Rectal smooth muscle tissue (tissue), 1 donor: ENCODE measurements around the gene TTLL9.

Experiments
- H3K27ac ChIP-seq: one replicate; pipeline ENCODE4 v1.7.0; 2013; ENCODE audit warnings: low read depth, low read length, inconsistent platforms
- H3K27me3 ChIP-seq: one replicate; pipeline ENCODE4 v1.7.0; 2013; ENCODE audit warnings: low read length; ENCODE audit not compliant: control insufficient read depth, insufficient read depth
- H3K36me3 ChIP-seq: one replicate; pipeline ENCODE4 v1.7.0; 2013; ENCODE audit warnings: low read length; ENCODE audit not compliant: control insufficient read depth, insufficient read depth
- H3K4me1 ChIP-seq: one replicate; pipeline ENCODE4 v1.7.0; 2013; ENCODE audit warnings: low read length; ENCODE audit not compliant: control insufficient read depth, insufficient read depth
- H3K4me3 ChIP-seq: one replicate; pipeline ENCODE4 v1.7.0; 2013; ENCODE audit warnings: low read length
- H3K9ac ChIP-seq: one replicate; pipeline ENCODE4 v1.7.0; 2013; ENCODE audit warnings: low read length

Gene TTLL9

DNA sequence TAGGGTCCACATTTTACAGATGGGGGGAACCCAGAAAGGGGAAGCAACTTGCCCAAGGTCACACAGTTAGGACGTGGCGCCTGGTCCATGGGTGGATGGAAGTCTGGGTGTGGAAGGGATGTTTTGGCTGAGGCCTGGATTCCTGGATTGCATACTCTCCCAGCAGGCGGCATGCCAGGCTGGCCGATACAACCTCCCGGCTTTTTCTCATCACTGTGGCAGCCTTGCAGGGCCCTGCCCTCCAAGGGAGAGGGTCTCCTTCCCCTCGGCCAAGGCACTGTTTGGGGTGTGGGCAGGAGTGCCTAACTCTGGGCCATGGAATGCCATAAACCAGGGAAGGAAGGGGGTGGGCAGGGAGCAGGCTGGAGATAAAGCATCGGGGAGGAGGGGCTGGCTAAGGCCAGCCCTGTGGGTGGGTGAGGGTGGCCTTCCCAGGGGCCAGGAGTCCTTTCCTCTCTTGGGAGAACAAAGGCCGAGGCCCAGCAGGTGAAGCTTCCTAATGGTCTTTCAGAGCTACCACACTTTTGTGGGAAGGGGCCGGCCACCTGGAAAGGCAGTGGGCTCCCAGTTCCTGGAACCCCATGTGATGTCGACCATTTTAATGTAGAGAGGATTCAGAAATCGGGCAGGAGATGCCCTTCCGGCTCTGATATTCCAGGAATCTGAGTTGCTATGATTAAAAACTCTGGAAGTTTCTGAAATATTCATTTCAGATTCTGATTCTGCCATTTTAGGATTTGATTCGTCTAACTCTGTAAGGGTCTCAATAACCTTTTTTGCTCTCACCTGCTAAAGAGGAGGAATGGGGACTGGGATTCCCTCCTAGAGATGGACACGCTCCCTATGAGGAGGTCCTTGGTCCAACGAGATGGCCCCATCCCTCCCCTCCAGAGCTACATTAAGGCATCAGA is 29.3 kb upstream of the TTLL9 start:
- Histone ChIP-seq H3K4me3 (no peak overlapping the region), H3K36me3 (no peaks in the 10 kb centered on the region), H3K27ac (no peak overlapping the region), H3K9ac (no peak overlapping the region), H3K27me3 (no peaks in the 10 kb centered on the region), H3K4me1 (peaks cover 3% of the 10 kb centered on the region)

DNA sequence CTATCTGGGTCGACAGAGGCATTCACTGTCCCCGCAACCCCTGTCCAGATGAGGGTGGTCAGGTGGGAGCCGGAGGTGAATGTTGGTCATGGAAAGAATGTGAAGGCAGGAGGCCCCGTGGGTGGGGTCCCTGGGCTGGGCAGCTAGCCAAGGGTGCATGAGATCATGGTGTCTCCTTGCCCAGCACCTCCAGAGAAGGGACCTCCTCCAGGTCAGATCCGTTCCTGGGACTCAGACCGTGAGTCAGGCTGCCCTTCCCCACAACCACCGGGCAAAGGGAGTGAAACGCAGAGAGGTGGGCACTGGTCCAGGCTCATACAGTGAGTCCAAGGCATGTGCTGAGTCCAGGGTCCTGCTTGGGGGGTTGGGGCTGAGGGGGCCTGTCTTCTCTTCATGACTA is 28.5 kb upstream of the TTLL9 start:
- Histone ChIP-seq H3K27me3 (no peaks in the 10 kb centered on the region), H3K4me3 (no peak overlapping the region), H3K4me1 (no peaks in the 10 kb centered on the region), H3K9ac (no peak overlapping the region), H3K36me3 (no peaks in the 10 kb centered on the region), H3K27ac (no peak overlapping the region)

- H3K9ac ChIP-seq = no peak overlapping the region
- no peaks in the 10 kb centered on the region for H3K4me1 ChIP-seq
- H3K4me3 ChIP-seq = no peak overlapping the region
- H3K27ac ChIP-seq = no peak overlapping the region
- no peaks in the 10 kb centered on the region for H3K27me3 ChIP-seq
- no peaks in the 10 kb centered on the region for H3K36me3 ChIP-seq
Observed at GRCh38 chr20:31842471-31843157, 27.8 kb upstream of the TTLL9 start.

GRCh38 chr20:31843288-31843687 is 27.1 kb upstream of the TTLL9 start:
- Histone ChIP-seq H3K36me3 (no peaks in the 10 kb centered on the region), H3K4me1 (no peaks in the 10 kb centered on the region), H3K4me3 (no peak overlapping the region), H3K27me3 (no peaks in the 10 kb centered on the region), H3K9ac (no peak overlapping the region), H3K27ac (no peak overlapping the region)

DNA sequence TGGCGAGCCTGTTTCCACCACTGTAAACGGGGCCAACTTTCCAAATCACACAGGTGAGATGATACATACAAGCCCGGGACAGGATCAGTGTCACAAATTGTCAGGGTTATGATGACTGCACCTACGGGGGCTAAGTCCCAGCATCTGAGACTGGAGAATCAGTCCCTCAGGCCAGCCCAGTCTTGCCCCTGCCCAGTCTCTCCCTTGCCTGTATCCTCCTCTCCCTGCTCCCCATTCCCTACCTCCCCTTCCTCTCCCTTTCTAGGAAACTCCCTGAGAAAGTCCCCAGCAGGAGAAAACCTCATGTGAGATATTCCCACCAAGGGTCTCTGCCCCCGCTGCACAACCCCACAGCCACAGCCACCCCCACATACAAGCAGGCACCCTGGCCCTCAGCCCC is 26.6 kb upstream of the TTLL9 start:
- no peak overlapping the region for H3K27ac ChIP-seq
- H3K27me3 ChIP-seq = peaks cover 1% of the 10 kb centered on the region
- H3K36me3 ChIP-seq = no peaks in the 10 kb centered on the region
- no peak overlapping the region for H3K9ac ChIP-seq
- no peak overlapping the region for H3K4me3 ChIP-seq
- H3K4me1 ChIP-seq = no peaks in the 10 kb centered on the region

DNA sequence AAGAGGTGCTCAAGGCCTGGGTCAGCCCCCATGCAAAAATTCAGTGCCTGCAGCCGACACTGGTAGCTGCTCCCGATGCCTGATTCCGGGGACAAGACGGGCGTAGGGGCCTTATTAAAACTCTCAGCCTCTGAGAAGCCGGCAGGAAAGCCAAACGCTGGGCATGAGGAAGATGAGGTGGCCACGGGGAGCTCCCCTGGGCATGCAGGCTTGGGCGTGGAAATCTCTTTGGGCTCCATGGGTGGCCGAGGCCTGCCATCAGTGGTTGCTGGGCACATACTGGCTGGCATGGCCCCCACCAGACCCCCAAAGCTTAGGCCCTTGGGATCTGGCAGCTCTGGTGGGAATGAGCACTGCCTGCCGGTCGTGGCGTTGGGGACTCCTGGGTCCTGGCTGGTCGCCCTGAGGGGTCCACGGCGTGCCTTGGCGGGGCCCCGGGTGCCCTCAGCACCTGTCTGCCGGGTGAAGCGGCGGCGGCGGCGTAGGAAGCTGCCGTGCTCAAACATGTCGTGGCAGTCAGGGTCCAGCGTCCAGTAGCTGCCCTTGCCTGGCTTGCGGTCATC is 25.6 kb upstream of the TTLL9 start:
- no peak overlapping the region for H3K4me3 ChIP-seq
- H3K27ac ChIP-seq = no peak overlapping the region
- peaks cover 3% of the 10 kb centered on the region for H3K27me3 ChIP-seq
- H3K4me1 ChIP-seq = no peaks in the 10 kb centered on the region
- no peak overlapping the region for H3K9ac ChIP-seq
- no peaks in the 10 kb centered on the region for H3K36me3 ChIP-seq

GRCh38 chr20:31845300-31845863 is 25.1 kb upstream of the TTLL9 start, which contains the start of gene FOXS1:
Gene FOXS1, minus strand, starts transcription at chr20:31845604. Its CDS starts 62 bp downstream, at chr20:31845542.
- H3K9ac ChIP-seq = no peak within 1 kb of the TSS
- H3K4me3 ChIP-seq = no peak within 1 kb of the TSS
- H3K36me3 ChIP-seq = no peaks in the 10 kb centered on the region

GRCh38 chr20:31846793-31847138 is 23.7 kb upstream of the TTLL9 start:
- Histone ChIP-seq H3K9ac (no peak overlapping the region), H3K27ac (no peak overlapping the region), H3K4me3 (no peak overlapping the region), H3K27me3 (peaks cover 3% of the 10 kb centered on the region), H3K36me3 (no peaks in the 10 kb centered on the region), H3K4me1 (no peaks in the 10 kb centered on the region)

More at GRCh38 chr20:31845300-31845863, 25.1 kb upstream of the TTLL9 start, which contains the start of gene FOXS1:
- H3K4me1 ChIP-seq = no peaks in the 10 kb centered on the region
- H3K27me3 ChIP-seq = peaks cover 3% of the 10 kb centered on the region
- H3K27ac ChIP-seq = no peak within 1 kb of the TSS

DNA sequence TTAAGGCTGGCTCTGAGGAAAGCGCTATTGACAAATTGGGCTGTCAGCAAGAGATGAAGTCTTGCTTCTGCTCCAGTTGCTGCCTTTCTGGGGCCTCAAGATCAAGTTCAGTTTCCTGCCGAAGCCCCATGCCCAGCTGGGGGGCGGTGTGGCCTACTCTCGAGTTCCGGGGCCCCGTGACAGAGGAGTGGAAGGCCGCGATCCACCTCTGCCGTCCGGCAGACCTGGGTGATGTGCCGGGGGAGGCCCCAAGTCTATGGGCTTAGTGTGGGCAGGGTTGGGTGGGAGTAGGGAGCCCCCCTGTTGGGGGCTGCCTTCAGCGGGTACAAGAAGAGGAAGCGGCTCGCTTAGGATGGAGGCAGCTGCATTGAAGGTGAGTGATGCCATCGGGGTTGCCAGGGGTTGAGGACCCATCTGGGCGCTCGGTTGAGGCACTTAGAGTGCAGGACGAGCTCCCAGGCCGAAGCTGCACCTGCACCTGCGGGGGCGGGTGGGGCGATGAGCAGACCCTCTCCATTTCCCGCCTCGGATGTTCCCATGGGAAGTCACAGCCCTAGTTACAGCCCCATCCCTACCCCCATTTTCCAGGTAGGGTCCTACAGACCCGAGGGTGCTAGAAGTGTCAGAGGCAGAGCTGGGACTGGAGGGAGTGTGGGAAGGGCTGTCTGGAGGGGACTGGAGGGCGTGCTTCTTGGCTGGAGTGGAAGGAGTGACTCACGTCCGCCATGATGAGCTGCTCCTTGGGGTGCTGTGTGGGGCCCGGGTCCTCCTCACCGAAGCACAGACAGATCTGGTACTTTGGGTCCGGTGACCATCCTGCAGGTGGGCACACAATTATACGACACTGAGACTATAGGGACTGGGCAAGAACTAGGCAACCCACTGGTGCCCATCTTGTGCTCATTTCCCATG is 22.1 kb upstream of the TTLL9 start:
- Histone ChIP-seq H3K4me1 (no peaks in the 10 kb centered on the region), H3K9ac (no peak overlapping the region), H3K4me3 (no peak overlapping the region), H3K36me3 (no peaks in the 10 kb centered on the region), H3K27me3 (peaks cover 3% of the 10 kb centered on the region), H3K27ac (no peak overlapping the region)

GRCh38 chr20:31849306-31849930 is 21.0 kb upstream of the TTLL9 start:
- H3K36me3 ChIP-seq = no peaks in the 10 kb centered on the region
- no peak overlapping the region for H3K9ac ChIP-seq
- H3K27me3 ChIP-seq = peaks cover 3% of the 10 kb centered on the region
- no peak overlapping the region for H3K27ac ChIP-seq
- H3K4me1 ChIP-seq = no peaks in the 10 kb centered on the region
- H3K4me3 ChIP-seq = no peak overlapping the region

DNA sequence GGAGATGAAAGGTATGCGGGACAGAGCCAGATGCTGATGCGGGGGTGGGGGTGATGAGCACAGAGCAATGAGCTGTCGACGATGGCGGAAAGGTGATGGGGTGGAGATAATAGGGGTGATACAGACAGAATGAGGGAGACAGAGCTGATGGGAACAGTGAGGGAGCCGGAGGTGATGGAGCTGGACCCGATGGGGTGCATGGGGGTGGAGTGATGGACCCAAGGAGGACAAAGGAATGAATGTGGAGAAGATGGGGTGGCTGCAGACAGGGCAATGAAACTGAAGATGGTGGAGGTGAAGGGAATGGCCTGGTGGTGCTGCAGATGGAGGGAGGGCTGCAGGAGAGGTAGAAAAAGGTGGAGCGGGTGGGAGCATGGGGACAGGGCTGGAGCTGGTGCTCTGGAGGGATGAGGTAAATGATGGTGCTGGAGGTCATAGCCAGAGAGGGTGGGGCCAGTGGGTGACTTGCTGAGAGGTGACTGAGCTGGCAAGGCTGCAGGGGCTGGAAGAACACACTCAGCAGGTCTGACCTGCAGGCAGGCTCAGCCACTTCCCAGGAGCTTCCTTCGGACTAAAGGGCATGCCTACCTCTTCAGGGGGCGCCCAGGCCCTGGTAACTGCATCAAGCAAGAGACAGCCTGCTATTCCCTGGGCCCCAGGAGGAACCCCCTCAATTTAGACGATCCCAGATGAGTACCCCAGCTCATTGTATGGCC is 19.0 kb upstream of the TTLL9 start:
- Histone ChIP-seq H3K36me3 (no peaks in the 10 kb centered on the region), H3K4me3 (no peak overlapping the region), H3K9ac (no peak overlapping the region), H3K27ac (no peak overlapping the region), H3K4me1 (no peaks in the 10 kb centered on the region), H3K27me3 (peaks cover 5% of the 10 kb centered on the region)
